Kidney epithelial cell (primary cell): ENCODE results near the gene TNFRSF4. TPM values are rescaled to one million over a fixed set of nuclear protein-coding genes. Genes with fewer than 3 reads are reported as not detected.

Experiments used
- DNase-seq: peaks from one replicate; pipeline ENCODE4 v3.0.0-alpha.2; 2010; ENCODE audit warnings: low read depth
- H3K27me3 ChIP-seq: 2 replicates; pipeline ENCODE4 v1.6.0; 2011; ENCODE audit warnings: low read length; ENCODE audit not compliant: control insufficient read depth, insufficient read depth
- H3K36me3 ChIP-seq: 2 replicates; pipeline ENCODE4 v1.5.1; 2011; ENCODE audit warnings: low read length; ENCODE audit not compliant: control insufficient read depth, insufficient read depth
- H3K4me3 ChIP-seq: 2 replicates; pipeline ENCODE4 v1.5.1; 2011; ENCODE audit warnings: low read depth, mild to moderate bottlenecking, control low read depth, low read length
- CTCF ChIP-seq: IDR thresholded peaks from 2 replicates; pipeline ENCODE4 v1.5.1; 2011; ENCODE audit warnings: mild to moderate bottlenecking, moderate library complexity, low read length, control low read depth, inconsistent platforms; ENCODE audit not compliant: insufficient read depth, poor library complexity, severe bottlenecking
- total RNA-seq: library from RNA; depleted of rRNA; stranded (reverse); fragments of >200 nt; gene quantifications from 2 replicates; pipeline ENCODE4 v1.2.3, GENCODE V29; 2015

The TNFRSF4 gene
- total RNA-seq, 1 donor from 2014 or later, result 0.25 TPM

- no peak for DNase-seq
- H3K4me3 ChIP-seq, result no peak overlapping the region
- H3K27me3 ChIP-seq, result peaks cover 59% of the 10 kb centered on the region
- no peaks in the 10 kb centered on the region for H3K36me3 ChIP-seq
- TF ChIP-seq CTCF, result no peak
These were observed 38.5 kb downstream of the TNFRSF4 start for GRCh38 chr1:1175221-1176062.

GRCh38 chr1:1173793-1174415, 40.0 kb downstream of the TNFRSF4 start, which contains the start of gene TTLL10:
TSS of gene TTLL10 (plus strand) at chr1:1173880. CDS start at chr1:1179216, 5,336 bp downstream.
- Histone ChIP-seq H3K27me3 (peaks cover 50% of the 10 kb centered on the region), H3K4me3 (no peak within 1 kb of the TSS), H3K36me3 (peaks cover 1% of the 10 kb centered on the region)
- DNase-seq, result no peak
- no peak for TF ChIP-seq CTCF

GRCh38 chr1:1173061-1173792, 40.7 kb downstream of the TNFRSF4 start:
- TF ChIP-seq CTCF, result no peak
- Histone ChIP-seq H3K36me3 (peaks cover 1% of the 10 kb centered on the region), H3K27me3 (peaks cover 46% of the 10 kb centered on the region), H3K4me3 (no peak overlapping the region)
- DNase-seq, result no peak

GRCh38 chr1:1171546-1172340, 42.2 kb downstream of the TNFRSF4 start:
- peaks cover 33% of the 10 kb centered on the region for H3K27me3 ChIP-seq
- no peak overlapping the region for H3K4me3 ChIP-seq
- TF ChIP-seq CTCF, result no peak
- H3K36me3 ChIP-seq, result peaks cover 1% of the 10 kb centered on the region
- no peak for DNase-seq

GRCh38 chr1:1171161-1171545, 42.8 kb downstream of the TNFRSF4 start:
- Histone ChIP-seq H3K27me3 (peaks cover 28% of the 10 kb centered on the region), H3K36me3 (peaks cover 1% of the 10 kb centered on the region), H3K4me3 (no peak overlapping the region)
- TF ChIP-seq CTCF, result no peak
- DNase-seq, result no peak
